PC-3 (cell line): ENCODE measurements around the gene PPFIBP2. TPM values are rescaled to one million over a fixed set of nuclear protein-coding genes. Genes with fewer than 3 reads are reported as not detected.

Experiments used
- ATAC-seq: fragments of 200-7000 bp; cut with Tn5 transposase; 2 replicates; pipeline ENCODE4 v1.9.1; 2020; ENCODE audit warnings: mild to moderate bottlenecking, moderate library complexity
- BruUV-seq: library from RNA; stranded (reverse); fragments of 400-500 nt; replicated peaks from 2 replicates; lab custom pipeline; 2021; lab: Mats Ljungman, UMichigan
- CTCF ChIA-PET: fragments of 300-600 bp; sonication (Branson Sonifier 250); formaldehyde crosslinking; loops from one replicate; lab custom pipeline; 2022; ENCODE audit warnings: antibody characterized with exemption; lab: Charles Lee
- POLR2A ChIA-PET: fragments of 300-600 bp; sonication (Branson Sonifier 250); formaldehyde crosslinking; loops from one replicate; lab custom pipeline; 2022; ENCODE audit warnings: antibody characterized with exemption; ENCODE audit not compliant: unreplicated experiment; lab: Charles Lee
- DNase-seq: peaks from one replicate; pipeline ENCODE4 v3.0.0-alpha.2; 2015
- H2AFZ ChIP-seq: fragments of 300-600 bp; sonication (generic); 2 replicates; pipeline ENCODE4 v1.6.0; 2016; ENCODE audit warnings: antibody characterized with exemption, low read length
- H3F3A ChIP-seq: fragments of 300-600 bp; sonication (generic); one replicate; pipeline ENCODE4 v1.6.0; 2017; ENCODE audit warnings: antibody characterized with exemption, low read length, control low read depth, mild to moderate bottlenecking; ENCODE audit not compliant: unreplicated experiment
- H3K27ac ChIP-seq: fragments of 300-600 bp; sonication (generic); 2 replicates; pipeline ENCODE4 v1.5.1; 2016; ENCODE audit warnings: mild to moderate bottlenecking, low read length
- H3K27me3 ChIP-seq: fragments of 300-600 bp; sonication (generic); 2 replicates; pipeline ENCODE4 v1.6.1; 2016; ENCODE audit warnings: low read length, mixed read lengths
- H3K36me3 ChIP-seq: fragments of 300-600 bp; sonication (generic); 2 replicates; pipeline ENCODE4 v1.6.1; 2016; ENCODE audit warnings: low read depth, mixed run types, low read length, mixed read lengths
- H3K4me1 ChIP-seq: fragments of 300-600 bp; sonication (generic); 2 replicates; pipeline ENCODE4 v1.5.1; 2016; ENCODE audit warnings: low read length; ENCODE audit not compliant: insufficient read depth
- H3K4me2 ChIP-seq: fragments of 300-600 bp; sonication (generic); 2 replicates; pipeline ENCODE4 v1.6.0; 2016; ENCODE audit warnings: low read length
- H3K4me3 ChIP-seq: fragments of 300-600 bp; sonication (generic); 2 replicates; pipeline ENCODE4 v1.5.1; 2016; ENCODE audit warnings: mild to moderate bottlenecking, low read length, mixed read lengths
- H3K79me2 ChIP-seq: fragments of 300-600 bp; sonication (generic); 2 replicates; pipeline ENCODE4 v1.6.1; 2017; ENCODE audit warnings: low read length, mixed read lengths
- H3K9ac ChIP-seq: fragments of 300-600 bp; sonication (generic); 2 replicates; pipeline ENCODE4 v1.6.0; 2016; ENCODE audit warnings: mild to moderate bottlenecking, low read length
- H3K9me2 ChIP-seq: fragments of 300-600 bp; sonication (generic); replicated peaks from 2 replicates; pipeline ENCODE4 v1.6.1; 2016; ENCODE audit warnings: mixed run types, low read length, mixed read lengths
- H3K9me3 ChIP-seq: fragments of 300-600 bp; sonication (generic); 2 replicates; pipeline ENCODE4 v1.6.1; 2016; ENCODE audit warnings: low read length, mixed read lengths
- H4K20me1 ChIP-seq: fragments of 300-600 bp; sonication (generic); 2 replicates; pipeline ENCODE4 v1.6.1; 2016; ENCODE audit warnings: low read length, mixed read lengths
- CTCF ChIP-seq: fragments of 300-600 bp; sonication (generic); conservative IDR thresholded peaks from 2 replicates; pipeline ENCODE4 v1.5.1; 2017; ENCODE audit warnings: antibody characterized with exemption, low read depth, mild to moderate bottlenecking, low read length
- EZH2 ChIP-seq: fragments of 300-600 bp; sonication (generic); IDR thresholded peaks from one replicate; pipeline ENCODE4 v1.6.1; 2017; ENCODE audit warnings: antibody characterized with exemption, mild to moderate bottlenecking, low read length; ENCODE audit not compliant: unreplicated experiment
- EZH2phosphoT487 ChIP-seq: fragments of 300-600 bp; sonication (generic); IDR thresholded peaks from 2 replicates; pipeline ENCODE4 v1.6.1; 2018; ENCODE audit warnings: mild to moderate bottlenecking, antibody characterized with exemption, low read length, borderline replicate concordance
- intact Hi-C: fragments of 100-400 bp; cut with micrococcal nuclease; formaldehyde crosslinking; loops from 2 replicates; pipeline ENCODE4 v1.9.0; 2023
- total RNA-seq: library from RNA; depleted of rRNA; stranded (reverse); fragments of >200 nt; gene quantifications from 2 replicates; pipeline ENCODE4 v1.2.3, GENCODE V29; 2014

Gene PPFIBP2
- total RNA-seq, 1 experiment from 2014 or later, result 3.2 TPM

GRCh38 chr11:7586376-7586775 lies 72.6 kb downstream of the PPFIBP2 start:
- CTCF ChIA-PET, result no interaction called here
- TF ChIP-seq EZH2 (no peak), CTCF (no peak), EZH2phosphoT487 (no peak)
- POLR2A ChIA-PET, result no interaction called here

GRCh38 chr11:7587712-7588111 lies 73.9 kb downstream of the PPFIBP2 start:
- Histone ChIP-seq H3K4me2 (no peak overlapping the region), H3K4me1 (peaks cover 7% of the 10 kb centered on the region; the same call in 1 of the 2 replicates), H3K79me2 (no peaks in the 10 kb centered on the region), H2AFZ (no peak overlapping the region), H4K20me1 (no peaks in the 10 kb centered on the region), H3K9ac (no peak overlapping the region), H3K9me2 (no peaks in the 10 kb centered on the region), H3F3A (no peaks in the 10 kb centered on the region), H3K4me3 (no peak overlapping the region), H3K36me3 (no peaks in the 10 kb centered on the region), H3K9me3 (no peaks in the 10 kb centered on the region), H3K27me3 (no peaks in the 10 kb centered on the region), H3K27ac (no peak overlapping the region)
- no peak for ATAC-seq
- intact Hi-C loops, result no loop called here
- no peak for DNase-seq
- no peak for TF ChIP-seq CTCF
- no peak for TF ChIP-seq EZH2phosphoT487
- TF ChIP-seq EZH2, result no peak
- BruUV-seq, result no TSS peak
- ChIA-PET CTCF (no interaction called here), POLR2A (no interaction called here)

More at GRCh38 chr11:7586376-7586775, 72.6 kb downstream of the PPFIBP2 start:
- H3K9me2 ChIP-seq, result no peaks in the 10 kb centered on the region
- no peaks in the 10 kb centered on the region for H3K36me3 ChIP-seq
- H3K27me3 ChIP-seq, result no peaks in the 10 kb centered on the region
- no peak overlapping the region for H3K9ac ChIP-seq
- H3K4me2 ChIP-seq, result no peak overlapping the region
- no peaks in the 10 kb centered on the region for H4K20me1 ChIP-seq
- H3K79me2 ChIP-seq, result no peaks in the 10 kb centered on the region
- no peaks in the 10 kb centered on the region for H3F3A ChIP-seq
- peaks cover 7% of the 10 kb centered on the region; the same call in 1 of the 2 replicates for H3K4me1 ChIP-seq
- ATAC-seq (no peak), DNase-seq (no peak)
- H2AFZ ChIP-seq, result no peak overlapping the region
- no peak overlapping the region for H3K4me3 ChIP-seq
- no TSS peak for BruUV-seq
- no peak overlapping the region for H3K27ac ChIP-seq
- intact Hi-C loops, result no loop called here
- no peaks in the 10 kb centered on the region for H3K9me3 ChIP-seq

DNA sequence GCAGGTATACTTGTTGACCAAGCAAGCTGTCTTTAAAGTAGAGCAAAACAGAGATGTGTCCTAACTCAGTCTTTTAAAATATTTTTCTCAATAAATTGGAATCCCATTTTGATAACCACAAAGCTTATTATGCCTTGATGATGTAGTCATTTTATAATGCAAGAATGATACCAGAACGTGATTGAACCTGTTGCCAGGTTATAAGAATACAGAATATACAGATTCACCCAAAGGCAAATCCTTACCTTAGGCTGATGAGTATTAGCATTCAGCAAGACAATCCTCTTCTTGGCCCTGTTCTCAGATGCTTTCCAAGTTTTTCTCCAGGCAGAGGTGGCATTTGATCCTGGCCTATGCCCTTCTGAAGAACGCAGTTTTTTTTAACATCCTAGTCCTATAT lies 76.1 kb downstream of the PPFIBP2 start:
- Histone ChIP-seq H3K4me1 (peaks cover 7% of the 10 kb centered on the region; the same call in 1 of the 2 replicates), H3K4me3 (no peak overlapping the region), H3K27ac (no peak overlapping the region), H3K79me2 (no peaks in the 10 kb centered on the region), H3K9me3 (no peaks in the 10 kb centered on the region), H4K20me1 (no peaks in the 10 kb centered on the region), H3K9ac (no peak overlapping the region), H3K27me3 (no peaks in the 10 kb centered on the region), H3K4me2 (no peak overlapping the region), H3F3A (no peaks in the 10 kb centered on the region), H3K36me3 (no peaks in the 10 kb centered on the region), H2AFZ (no peak overlapping the region), H3K9me2 (no peaks in the 10 kb centered on the region)
- intact Hi-C loops, result no loop called here
- BruUV-seq, result no TSS peak
- ChIA-PET POLR2A (no interaction called here), CTCF (no interaction called here)
- ATAC-seq (no peak), DNase-seq (no peak)
- no peak for TF ChIP-seq EZH2phosphoT487
- TF ChIP-seq CTCF, result no peak
- TF ChIP-seq EZH2, result no peak
